Breast epithelium (tissue), 3 donors: ENCODE data around the gene TMEM178B.

ENCODE experiments used
- CTCF ChIP-seq, 3 donors: fragments of 450-650 bp; IDR thresholded peaks; one replicate each; pipeline ENCODE4 v1.5.1; 2016 to 2017; ENCODE audit warnings: antibody characterized with exemption in 3 of 3, mild to moderate bottlenecking in 3 of 3, moderate library complexity in 3 of 3
- POLR2A ChIP-seq: fragments of 450-650 bp; IDR thresholded peaks from one replicate; pipeline ENCODE4 v1.6.1; 2016; ENCODE audit warnings: antibody characterized with exemption, mild to moderate bottlenecking, moderate library complexity
- POLR2AphosphoS5 ChIP-seq, 3 donors: sonication (generic); formaldehyde crosslinking; IDR thresholded peaks; one replicate each; pipeline ENCODE4 v1.6.1; 2017; ENCODE audit warnings: antibody characterized with exemption in 3 of 3

GRCh38 chr7:141094336-141095070, 20.6 kb downstream of the TMEM178B start:
- TF ChIP-seq POLR2A (no peak), POLR2AphosphoS5 (IDR thresholded peaks at IDR 0.05) (no peak), CTCF (IDR thresholded peaks at IDR 0.05) (no peak)
